GM18505 (cell line): ENCODE results near the gene TAS2R50.
A peak's percentile ranks its signal among the peaks of the same experiment; 100 is the strongest.

ENCODE experiments used
- ATAC-seq: cut with Tn5 transposase; IDR thresholded peaks from one replicate; pipeline ENCODE4 v1.9.1; 2021; ENCODE audit not compliant: unreplicated experiment
- POLR2A ChIP-seq: IDR thresholded peaks from 4 replicates; pipeline ENCODE4 v1.6.1; 2011; ENCODE audit warnings: borderline replicate concordance; ENCODE audit not compliant: insufficient read depth, insufficient read length; ENCODE audit errors: extremely low read depth

TAS2R50 gene

GRCh38 chr12:10986812-10987211 lies at the start of gene TAS2R50:
Gene TAS2R50, minus strand, starts transcription at chr12:10986912. Its CDS starts 52 bp downstream, at chr12:10986860.
- ATAC-seq, result no peak
- TF ChIP-seq POLR2A, result no peak

GRCh38 chr12:11033959-11034358 lies 47.2 kb upstream of the TAS2R50 start:
- peak; percentile 55 for ATAC-seq

DNA sequence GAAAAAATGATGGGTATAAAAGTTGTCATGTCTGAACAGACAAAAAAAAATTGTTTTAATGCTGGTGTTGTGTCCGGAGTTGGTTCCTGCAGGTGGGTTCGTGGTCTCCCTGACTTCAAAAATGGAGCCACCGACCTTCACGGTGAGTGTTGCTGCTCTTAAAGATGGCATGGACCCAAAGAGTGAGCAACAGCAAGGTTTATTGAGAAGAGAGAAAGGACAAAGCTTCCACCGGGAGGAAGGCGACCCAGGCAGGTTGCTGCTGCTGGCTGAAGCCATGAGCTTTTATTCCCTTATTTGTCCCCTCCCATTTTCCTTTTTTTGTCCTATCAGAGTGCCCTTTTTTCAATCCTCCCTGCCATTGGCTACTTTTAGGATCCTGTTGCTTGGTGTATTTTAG lies 44.6 kb upstream of the TAS2R50 start, which contains the start of gene TAS2R31:
Gene TAS2R31 (minus strand): TSS at position 101 of the 400 bp plus-strand sequence. CDS start 72 bp downstream, at position 29.
- no peak for ATAC-seq
- no peak for TF ChIP-seq POLR2A

DNA sequence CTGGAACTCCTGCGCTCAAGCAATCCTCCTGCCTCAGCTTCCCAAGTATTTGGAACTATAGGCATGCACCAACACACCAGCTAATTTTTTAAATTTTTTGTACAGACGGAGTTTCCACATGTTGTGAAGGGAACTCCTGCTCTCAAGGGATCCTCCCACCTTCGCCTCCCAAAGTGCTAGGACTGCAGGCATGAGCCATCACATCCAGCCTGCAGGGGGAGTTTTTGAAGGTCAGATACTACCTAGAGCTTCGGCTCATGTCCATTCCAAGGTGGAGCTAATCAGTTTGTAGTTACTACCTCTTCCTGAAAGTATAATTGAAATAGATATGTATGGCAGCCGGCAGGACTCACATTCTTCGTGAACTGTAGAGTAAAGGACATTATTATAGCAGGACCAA lies 39.4 kb upstream of the TAS2R50 start:
- ATAC-seq, result no peak
- TF ChIP-seq POLR2A, result no peak

DNA sequence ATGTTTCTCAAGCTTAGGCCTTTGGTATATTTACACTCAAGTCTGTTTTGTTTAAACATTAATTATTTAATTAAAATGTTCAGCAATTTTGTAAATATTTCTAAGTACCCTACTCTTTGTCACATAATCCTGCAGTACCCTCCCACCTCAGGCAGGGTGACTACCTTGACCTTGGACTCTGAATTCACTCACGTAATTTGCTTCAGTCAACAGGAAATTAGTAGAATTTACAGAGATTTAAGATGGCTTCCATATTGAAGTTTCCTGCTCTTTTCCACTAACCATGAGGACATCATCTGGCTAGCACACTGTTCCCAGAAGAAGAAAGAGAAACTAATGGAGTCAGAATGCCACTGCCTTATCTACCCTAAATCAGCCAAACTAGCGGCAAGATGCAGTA lies 36.7 kb upstream of the TAS2R50 start:
- TF ChIP-seq POLR2A, result no peak
- no peak for ATAC-seq

- no peak for TF ChIP-seq POLR2A
- ATAC-seq, result no peak
Measured at GRCh38 chr12:11022520-11022919, 35.8 kb upstream of the TAS2R50 start, which contains the start of gene TAS2R19. Gene TAS2R19, minus strand, starts transcription at chr12:11022620. Its CDS starts 49 bp downstream, at chr12:11022571.

DNA sequence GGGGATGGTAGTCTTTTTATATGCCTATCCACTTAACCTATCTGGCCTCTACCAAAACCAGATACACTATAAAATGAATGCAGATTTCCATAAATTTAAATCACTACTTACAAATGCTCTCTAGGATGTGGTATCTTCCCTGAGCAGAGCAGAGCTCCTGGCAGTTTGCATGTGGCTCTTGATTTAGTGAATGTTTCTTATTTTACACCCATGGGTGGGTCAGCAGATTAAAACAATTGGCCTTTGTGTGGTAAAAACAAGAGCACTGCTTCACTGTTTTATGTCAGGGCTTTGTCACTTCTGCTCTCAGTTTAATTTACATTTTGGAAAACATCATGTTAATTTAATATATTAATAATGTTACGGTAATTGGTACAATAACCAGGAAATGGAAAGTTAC lies 30.2 kb upstream of the TAS2R50 start:
- no peak for TF ChIP-seq POLR2A
- no peak for ATAC-seq

- TF ChIP-seq POLR2A, result no peak
- ATAC-seq, result no peak
Measured at GRCh38 chr12:11015775-11016430, 29.2 kb upstream of the TAS2R50 start.

DNA sequence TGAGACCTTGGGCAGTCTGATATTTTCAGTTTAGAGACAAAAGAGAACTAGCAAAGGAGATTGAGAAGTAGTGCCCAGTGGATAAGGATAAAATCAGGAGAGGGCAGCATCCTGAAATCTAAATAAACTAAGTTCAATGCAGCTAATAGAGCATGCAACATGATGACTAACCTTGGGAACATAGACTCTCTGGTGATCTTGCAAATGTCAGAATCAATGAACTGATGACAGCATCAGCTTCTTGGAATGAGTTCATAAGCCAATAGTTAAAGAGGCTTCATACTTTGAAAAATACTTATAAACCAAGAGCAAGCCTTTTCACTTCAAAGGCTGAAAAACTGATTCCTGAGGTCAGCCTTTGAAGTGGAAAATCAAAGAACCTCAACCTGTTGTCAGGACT lies 27.5 kb upstream of the TAS2R50 start:
- ATAC-seq, result no peak
- TF ChIP-seq POLR2A, result no peak

DNA sequence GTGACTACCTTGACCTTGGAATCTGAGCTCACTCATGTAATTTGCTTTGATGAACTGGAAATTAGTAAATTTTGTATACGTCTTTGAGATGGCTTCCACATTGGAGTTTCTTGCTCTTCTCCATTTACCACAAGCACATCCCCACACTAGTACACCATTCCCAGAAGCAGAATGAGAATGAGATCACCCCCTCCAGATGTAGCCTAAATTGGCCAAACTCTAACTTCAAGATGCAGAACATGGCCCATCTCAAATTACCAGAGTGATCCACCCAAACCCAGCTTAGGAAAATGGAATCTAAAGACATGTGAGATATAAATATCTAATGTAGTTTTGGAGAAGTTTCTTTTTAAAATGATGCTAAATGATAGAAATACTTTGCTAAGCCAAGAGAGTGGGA lies 20.9 kb upstream of the TAS2R50 start:
- TF ChIP-seq POLR2A, result no peak
- ATAC-seq, result no peak

- no peak for TF ChIP-seq POLR2A
- ATAC-seq, result no peak
Measured at GRCh38 chr12:10998204-10998603, 11.5 kb upstream of the TAS2R50 start, which contains the start of gene TAS2R20. Gene TAS2R20, minus strand, starts transcription at chr12:10998304. Its CDS starts 429 bp downstream, at chr12:10997875.

DNA sequence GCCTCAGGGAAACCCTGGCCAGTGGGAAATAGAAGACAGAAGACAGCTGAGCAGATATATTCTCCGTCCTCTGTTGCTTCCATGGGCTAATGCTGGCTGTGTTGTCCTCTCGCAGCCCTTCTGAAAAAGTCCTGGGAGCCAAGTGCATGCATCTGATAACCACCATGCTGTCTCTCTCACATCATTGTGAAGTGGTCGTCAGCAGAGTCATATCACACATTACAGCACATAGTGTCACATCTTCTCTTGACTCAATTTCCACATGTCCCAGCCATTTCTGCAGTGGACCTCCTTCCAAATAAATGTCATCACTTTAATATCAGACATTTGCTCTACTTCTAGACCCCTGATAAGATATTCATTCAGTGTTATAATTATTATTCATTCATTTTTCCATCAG lies 7.6 kb upstream of the TAS2R50 start:
- no peak for ATAC-seq
- TF ChIP-seq POLR2A, result no peak

DNA sequence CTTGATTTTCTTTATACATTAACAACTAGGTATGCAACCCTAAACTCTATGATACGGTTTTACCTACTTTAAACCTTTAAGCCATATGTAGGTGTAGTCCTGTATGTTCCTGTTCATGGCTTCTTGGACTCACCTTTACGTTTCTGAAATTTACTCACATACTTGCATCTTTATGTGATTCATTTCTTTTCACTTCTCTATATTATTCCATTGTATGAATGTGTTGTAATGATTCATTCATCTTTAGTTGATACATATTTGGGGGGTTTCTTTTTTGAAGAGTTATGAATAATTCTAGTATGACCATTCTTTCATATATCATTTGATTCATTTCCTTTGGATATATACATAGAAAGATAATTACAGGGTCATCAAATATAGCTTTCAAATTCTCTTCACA lies 2.4 kb upstream of the TAS2R50 start:
- ATAC-seq, result no peak
- TF ChIP-seq POLR2A, result no peak

- no peak for TF ChIP-seq POLR2A
- ATAC-seq, result no peak
Measured at GRCh38 chr12:10982244-10982643, 4.5 kb downstream of the TAS2R50 start.

DNA sequence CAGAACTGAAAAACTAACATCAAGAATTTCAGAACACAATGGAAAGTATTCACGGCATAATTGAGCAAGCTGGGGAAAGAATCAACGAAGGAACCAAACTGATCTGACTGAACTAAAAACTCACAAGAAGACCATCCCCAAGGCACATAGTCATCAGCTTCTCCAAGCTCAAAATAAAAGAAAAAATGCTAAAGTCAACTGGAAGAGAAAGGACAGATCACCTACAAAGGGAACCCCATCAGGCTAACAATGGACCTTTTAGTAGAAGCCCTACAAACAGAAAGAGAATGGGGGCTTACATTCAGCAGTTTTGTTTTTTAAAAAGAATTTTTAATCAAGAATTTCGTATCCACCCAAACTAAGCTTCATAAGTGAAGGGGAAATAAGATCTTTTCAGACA lies 11.7 kb downstream of the TAS2R50 start:
- ATAC-seq, result no peak

More for the DNA sequence above, 11.7 kb downstream of the TAS2R50 start:
- TF ChIP-seq POLR2A, result no peak
